Prostate gland (tissue), 2 donors: Measurements from ENCODE around the gene EXD3.

Experiments
- POLR2A ChIP-seq: fragments of 450-650 bp; IDR thresholded peaks from one replicate; pipeline ENCODE4 v1.6.1; 2016; ENCODE audit warnings: antibody characterized with exemption, mild to moderate bottlenecking
- TF ChIP-seq, protein P1 (sequence below), 4 experiments: fragments of 200-600 bp in 2 of 4; fragments of 450-650 bp in 2 of 4; sonication (generic) in 2 of 4; IDR thresholded peaks; 1 replicate in 3 of 4; 2 replicates in 1 of 4; pipeline ENCODE4 v1.5.1; 2016 to 2019; ENCODE audit warnings: antibody characterized with exemption in 4 of 4, mild to moderate bottlenecking in 2 of 4, moderate library complexity in 2 of 4

- TF ChIP-seq, protein P1, sequence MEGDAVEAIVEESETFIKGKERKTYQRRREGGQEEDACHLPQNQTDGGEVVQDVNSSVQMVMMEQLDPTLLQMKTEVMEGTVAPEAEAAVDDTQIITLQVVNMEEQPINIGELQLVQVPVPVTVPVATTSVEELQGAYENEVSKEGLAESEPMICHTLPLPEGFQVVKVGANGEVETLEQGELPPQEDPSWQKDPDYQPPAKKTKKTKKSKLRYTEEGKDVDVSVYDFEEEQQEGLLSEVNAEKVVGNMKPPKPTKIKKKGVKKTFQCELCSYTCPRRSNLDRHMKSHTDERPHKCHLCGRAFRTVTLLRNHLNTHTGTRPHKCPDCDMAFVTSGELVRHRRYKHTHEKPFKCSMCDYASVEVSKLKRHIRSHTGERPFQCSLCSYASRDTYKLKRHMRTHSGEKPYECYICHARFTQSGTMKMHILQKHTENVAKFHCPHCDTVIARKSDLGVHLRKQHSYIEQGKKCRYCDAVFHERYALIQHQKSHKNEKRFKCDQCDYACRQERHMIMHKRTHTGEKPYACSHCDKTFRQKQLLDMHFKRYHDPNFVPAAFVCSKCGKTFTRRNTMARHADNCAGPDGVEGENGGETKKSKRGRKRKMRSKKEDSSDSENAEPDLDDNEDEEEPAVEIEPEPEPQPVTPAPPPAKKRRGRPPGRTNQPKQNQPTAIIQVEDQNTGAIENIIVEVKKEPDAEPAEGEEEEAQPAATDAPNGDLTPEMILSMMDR (IDR thresholded peaks at IDR 0.05), result no peak
- TF ChIP-seq POLR2A, result no peak
Observed at GRCh38 chr9:137299938-137300337, 123.0 kb downstream of the EXD3 start.
